ENCODE data around the gene MRPL28.

The MRPL28 gene

GRCh38 chr16:320206-320605 is 50.1 kb downstream of the MRPL28 start:
- Histone ChIP-seq H3K27me3 (no peaks in the 10 kb centered on the region), H3K4me1 (no peaks in the 10 kb centered on the region; the same call in 1 of the 2 replicates), H3K9me3 (no peaks in the 10 kb centered on the region), H3K4me3 (ENCODE audit: low read depth, low read length) (no peak overlapping the region), H3K36me3 (no peaks in the 10 kb centered on the region)
- no peak for TF ChIP-seq CTCF (IDR thresholded peaks at IDR 0.05; ENCODE audit: low read depth, low read length)
- no peak for DNase-seq

DNA sequence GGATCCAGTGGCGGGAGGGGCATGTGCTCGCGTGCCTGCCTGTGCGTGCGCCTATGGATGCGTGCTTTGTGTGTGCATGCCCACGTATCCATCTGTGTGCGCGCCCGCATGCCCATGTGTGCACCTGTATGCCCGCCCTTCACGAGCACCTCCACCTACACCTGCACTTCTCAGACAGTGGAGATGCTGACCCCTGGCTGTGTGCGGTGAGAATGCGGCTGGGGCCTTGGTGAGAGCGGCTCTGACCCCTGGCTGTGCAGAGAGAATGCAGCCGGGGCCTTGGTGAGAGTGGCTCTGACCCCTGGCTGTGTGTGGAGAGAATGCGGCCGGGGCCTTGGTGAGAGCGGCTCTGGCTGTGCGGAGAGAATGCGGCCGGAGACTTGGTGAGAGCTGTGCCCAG is 51.7 kb downstream of the MRPL28 start:
- no peak for DNase-seq
- no peaks in the 10 kb centered on the region for H3K36me3 ChIP-seq
- no peaks in the 10 kb centered on the region for H3K9me3 ChIP-seq
- no peaks in the 10 kb centered on the region for H3K27me3 ChIP-seq
- peaks cover 8% of the 10 kb centered on the region for H3K4me1 ChIP-seq
- TF ChIP-seq CTCF (IDR thresholded peaks at IDR 0.05; ENCODE audit: low read depth, low read length) = peak; percentile 47
- no peak overlapping the region for H3K4me3 ChIP-seq (ENCODE audit: low read depth, low read length)

DNA sequence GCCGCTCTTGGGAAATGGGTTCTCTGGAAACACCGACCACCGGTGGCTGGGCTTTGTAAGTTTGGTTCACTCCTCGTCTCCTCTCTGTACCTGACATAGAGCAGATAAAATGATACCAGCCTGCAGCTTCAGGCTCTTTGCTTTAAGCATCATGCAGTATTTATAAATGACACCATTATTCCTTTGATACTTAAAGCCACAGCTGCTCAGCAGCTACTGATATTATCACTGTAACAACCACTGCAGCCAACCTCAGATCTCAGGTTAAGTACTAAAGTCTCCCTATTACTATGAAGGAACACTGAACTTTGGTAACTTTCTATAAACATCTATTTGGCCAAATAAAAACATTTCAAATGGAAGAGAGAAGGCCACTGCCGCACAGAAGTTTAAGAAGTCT is 52.8 kb downstream of the MRPL28 start:
- Histone ChIP-seq H3K9me3 (no peaks in the 10 kb centered on the region), H3K4me1 (peaks cover 8% of the 10 kb centered on the region), H3K36me3 (no peaks in the 10 kb centered on the region), H3K4me3 (ENCODE audit: low read depth, low read length) (no peak overlapping the region), H3K27me3 (no peaks in the 10 kb centered on the region)
- no peak for TF ChIP-seq CTCF (IDR thresholded peaks at IDR 0.05; ENCODE audit: low read depth, low read length)
- DNase-seq = no peak

Data from BE2C (cell line).